Memory B cell (primary cell): ENCODE results near the gene MAPK8IP3.
A peak's percentile ranks its signal among the peaks of the same experiment; 100 is the strongest.

Source experiments
- ATAC-seq: fragments of 150-1000 bp; cut with Tn5 transposase; 2 replicates; pipeline ENCODE4 v1.10.0; 2021; ENCODE audit warnings: low read depth, mild to moderate bottlenecking, moderate library complexity
- DNase-seq, 2 donors: peaks; one replicate each; pipeline ENCODE4 v3.0.0; 2022; ENCODE audit warnings: low spot score in 2 of 2
- H3K27ac Mint-ChIP-seq: one replicate; pipeline ENCODE4 v1.8.0; 2022; ENCODE audit warnings: mild to moderate bottlenecking, moderate library complexity, mixed read lengths
- H3K27me3 Mint-ChIP-seq: one replicate; pipeline ENCODE4 v1.8.0; 2022; ENCODE audit warnings: mixed read lengths
- H3K36me3 Mint-ChIP-seq: one replicate; pipeline ENCODE4 v1.8.0; 2022; ENCODE audit warnings: mild to moderate bottlenecking, mixed read lengths
- H3K4me1 Mint-ChIP-seq: one replicate; pipeline ENCODE4 v1.8.0; 2022; ENCODE audit warnings: mixed read lengths
- H3K4me3 Mint-ChIP-seq: one replicate; pipeline ENCODE4 v1.8.0; 2022; ENCODE audit warnings: mild to moderate bottlenecking, moderate library complexity, mixed read lengths
- H3K9me3 Mint-ChIP-seq: one replicate; pipeline ENCODE4 v1.8.0; 2022; ENCODE audit warnings: mixed read lengths

The MAPK8IP3 gene

GRCh38 chr16:1770328-1771187 is 64.6 kb downstream of the MAPK8IP3 start:
- Mint-ChIP-seq H3K4me1 (peaks cover 7% of the 10 kb centered on the region), H3K9me3 (no peaks in the 10 kb centered on the region), H3K27me3 (no peaks in the 10 kb centered on the region), H3K4me3 (peak overlapping the region; percentile 77), H3K27ac (peak overlapping the region; percentile 75), H3K36me3 (peaks cover 8% of the 10 kb centered on the region)
- ATAC-seq (peak; percentile 53), DNase-seq (peak; percentile 68 to 73)

- Mint-ChIP-seq H3K27me3 (no peaks in the 10 kb centered on the region), H3K4me1 (peaks cover 7% of the 10 kb centered on the region), H3K36me3 (peaks cover 8% of the 10 kb centered on the region), H3K27ac (peak within 1 kb of the TSS; percentile 83), H3K4me3 (peak within 1 kb of the TSS; percentile 90), H3K9me3 (no peaks in the 10 kb centered on the region)
- DNase-seq (peak; percentile 74 to 84), ATAC-seq (peak; percentile 51)
These were observed 65.3 kb downstream of the MAPK8IP3 start, which contains the start of gene NME3 for GRCh38 chr16:1771188-1771863. NME3 (minus strand) TSS chr16:1771543; CDS start chr16:1771534, 9 bp downstream.

- Mint-ChIP-seq H3K9me3 (no peaks in the 10 kb centered on the region), H3K4me1 (peaks cover 7% of the 10 kb centered on the region), H3K4me3 (peak overlapping the region; percentile 90), H3K27ac (peak overlapping the region; percentile 83), H3K36me3 (peaks cover 8% of the 10 kb centered on the region), H3K27me3 (no peaks in the 10 kb centered on the region)
- ATAC-seq (no peak), DNase-seq (no peak)
These were observed 65.9 kb downstream of the MAPK8IP3 start for GRCh38 chr16:1771864-1772361.

- Mint-ChIP-seq H3K27me3 (no peaks in the 10 kb centered on the region), H3K4me3 (peak within 1 kb of the TSS; percentile 90), H3K9me3 (no peaks in the 10 kb centered on the region), H3K27ac (peak within 1 kb of the TSS; percentile 83), H3K4me1 (peaks cover 7% of the 10 kb centered on the region), H3K36me3 (peaks cover 7% of the 10 kb centered on the region)
- DNase-seq (peak in 1 of 2 donors; percentile 47), ATAC-seq (peak; percentile 19)
These were observed 66.4 kb downstream of the MAPK8IP3 start, which contains the start of gene EME2 for GRCh38 chr16:1772362-1772907. EME2 (plus strand) TSS chr16:1772810; CDS start chr16:1773228, 418 bp downstream.

GRCh38 chr16:1772908-1773702 is 67.1 kb downstream of the MAPK8IP3 start, which contains the start of gene MRPS34:
MRPS34 (minus strand) TSS chr16:1773134; CDS start chr16:1773119, 15 bp downstream.
- DNase-seq (peak; percentile 77 to 87), ATAC-seq (peak; percentile 56)
- peaks cover 4% of the 10 kb centered on the region for H3K36me3 Mint-ChIP-seq
- peak within 1 kb of the TSS; percentile 90 for H3K4me3 Mint-ChIP-seq
- H3K9me3 Mint-ChIP-seq: no peaks in the 10 kb centered on the region
- peaks cover 7% of the 10 kb centered on the region for H3K4me1 Mint-ChIP-seq
- H3K27me3 Mint-ChIP-seq: no peaks in the 10 kb centered on the region
- peak within 1 kb of the TSS; percentile 83 for H3K27ac Mint-ChIP-seq

GRCh38 chr16:1773703-1774447 is 67.9 kb downstream of the MAPK8IP3 start:
- H3K27ac Mint-ChIP-seq: no peak overlapping the region
- H3K4me3 Mint-ChIP-seq: peak overlapping the region; percentile 90
- no peaks in the 10 kb centered on the region for H3K9me3 Mint-ChIP-seq
- no peak for DNase-seq
- ATAC-seq: peak; percentile 3
- H3K36me3 Mint-ChIP-seq: peaks cover 1% of the 10 kb centered on the region
- H3K4me1 Mint-ChIP-seq: peaks cover 8% of the 10 kb centered on the region
- no peaks in the 10 kb centered on the region for H3K27me3 Mint-ChIP-seq

GRCh38 chr16:1774448-1774780 is 68.4 kb downstream of the MAPK8IP3 start:
- Mint-ChIP-seq H3K4me3 (no peak overlapping the region), H3K36me3 (peaks cover 3% of the 10 kb centered on the region), H3K27me3 (no peaks in the 10 kb centered on the region), H3K27ac (no peak overlapping the region), H3K9me3 (no peaks in the 10 kb centered on the region), H3K4me1 (peaks cover 11% of the 10 kb centered on the region)
- no peak for ATAC-seq
- no peak for DNase-seq

- peaks cover 8% of the 10 kb centered on the region for H3K4me1 Mint-ChIP-seq
- ATAC-seq (no peak), DNase-seq (no peak)
- peaks cover 2% of the 10 kb centered on the region for H3K36me3 Mint-ChIP-seq
- no peak overlapping the region for H3K27ac Mint-ChIP-seq
- no peaks in the 10 kb centered on the region for H3K9me3 Mint-ChIP-seq
- peak overlapping the region; percentile 41 for H3K4me3 Mint-ChIP-seq
- H3K27me3 Mint-ChIP-seq: no peaks in the 10 kb centered on the region
These were observed 69.2 kb downstream of the MAPK8IP3 start for GRCh38 chr16:1775006-1775845.

GRCh38 chr16:1775846-1776671 is 70.1 kb downstream of the MAPK8IP3 start:
- DNase-seq: no peak
- H3K27me3 Mint-ChIP-seq: no peaks in the 10 kb centered on the region
- H3K27ac Mint-ChIP-seq: no peak overlapping the region
- no peaks in the 10 kb centered on the region for H3K9me3 Mint-ChIP-seq
- H3K4me3 Mint-ChIP-seq: no peak overlapping the region
- no peak for ATAC-seq
- peaks cover 8% of the 10 kb centered on the region for H3K4me1 Mint-ChIP-seq
- peaks cover 2% of the 10 kb centered on the region for H3K36me3 Mint-ChIP-seq

- H3K27ac Mint-ChIP-seq: no peak overlapping the region
- peaks cover 2% of the 10 kb centered on the region for H3K36me3 Mint-ChIP-seq
- H3K4me3 Mint-ChIP-seq: no peak overlapping the region
- no peak for ATAC-seq
- H3K9me3 Mint-ChIP-seq: no peaks in the 10 kb centered on the region
- no peak for DNase-seq
- H3K4me1 Mint-ChIP-seq: peaks cover 10% of the 10 kb centered on the region
- H3K27me3 Mint-ChIP-seq: no peaks in the 10 kb centered on the region
These were observed 70.6 kb downstream of the MAPK8IP3 start for GRCh38 chr16:1776672-1776955.

- Mint-ChIP-seq H3K4me1 (peaks cover 11% of the 10 kb centered on the region), H3K9me3 (no peaks in the 10 kb centered on the region), H3K27ac (no peak overlapping the region), H3K27me3 (no peaks in the 10 kb centered on the region), H3K4me3 (no peak overlapping the region), H3K36me3 (peaks cover 2% of the 10 kb centered on the region)
- no peak for ATAC-seq
- DNase-seq: no peak
These were observed 71.0 kb downstream of the MAPK8IP3 start for GRCh38 chr16:1776991-1777374.
